ENCODE results near the gene ABLIM1. TPM values are rescaled to one million over a fixed set of nuclear protein-coding genes. Genes with fewer than 3 reads are reported as not detected.
A peak's percentile ranks its signal among the peaks of the same experiment; 100 is the strongest.

The ABLIM1 gene
- total and polyA plus RNA-seq, 2 of the 13 experiments (the other 11 are each of a cell fraction or from before 2014, with no cell fraction given) = 59.4 to 92.7 TPM

DNA sequence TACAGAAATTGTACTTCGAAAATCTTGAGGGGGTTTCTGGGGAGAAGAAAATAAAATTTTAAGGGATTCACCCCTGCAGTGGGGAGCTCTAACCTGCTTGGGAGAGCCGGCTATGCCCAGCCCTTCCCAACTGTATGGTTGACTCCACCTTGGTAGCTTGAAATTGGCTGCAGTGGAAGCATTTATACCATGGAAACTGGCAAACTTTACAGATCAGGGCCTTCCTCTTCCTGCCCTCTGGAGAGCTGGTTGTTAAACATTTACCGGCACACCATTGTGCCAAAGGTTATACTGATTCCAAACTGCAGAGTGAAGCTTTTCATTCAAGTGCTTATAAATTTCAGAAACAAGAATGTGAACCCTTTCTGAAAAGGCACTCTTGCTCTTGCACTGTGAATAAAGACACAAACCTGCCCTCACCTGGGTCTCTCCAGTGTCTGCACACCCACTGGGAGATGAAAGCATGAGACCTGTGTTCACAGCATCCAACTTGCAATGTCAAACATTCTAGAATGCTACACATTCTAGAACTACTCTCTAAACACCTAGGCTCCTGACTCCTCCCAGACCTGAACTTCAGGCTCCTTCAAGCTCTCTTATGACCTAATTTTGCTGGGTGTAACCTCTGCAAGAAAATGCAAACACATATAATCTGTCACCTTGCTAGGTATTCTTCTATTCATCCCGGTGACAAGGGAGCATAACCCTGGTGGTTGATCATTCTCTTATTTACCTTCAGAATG lies 44.7 kb downstream of the ABLIM1 start (continued):
- TF ChIP-seq TGIF2 (CRISPR knock-in tag; IDR thresholded peaks at IDR 0.05) (no peak), MIER3 (CRISPR knock-in tag; IDR thresholded peaks at IDR 0.05; ENCODE audit: borderline replicate concordance) (no peak)
- TF ChIP-seq, protein P1, sequence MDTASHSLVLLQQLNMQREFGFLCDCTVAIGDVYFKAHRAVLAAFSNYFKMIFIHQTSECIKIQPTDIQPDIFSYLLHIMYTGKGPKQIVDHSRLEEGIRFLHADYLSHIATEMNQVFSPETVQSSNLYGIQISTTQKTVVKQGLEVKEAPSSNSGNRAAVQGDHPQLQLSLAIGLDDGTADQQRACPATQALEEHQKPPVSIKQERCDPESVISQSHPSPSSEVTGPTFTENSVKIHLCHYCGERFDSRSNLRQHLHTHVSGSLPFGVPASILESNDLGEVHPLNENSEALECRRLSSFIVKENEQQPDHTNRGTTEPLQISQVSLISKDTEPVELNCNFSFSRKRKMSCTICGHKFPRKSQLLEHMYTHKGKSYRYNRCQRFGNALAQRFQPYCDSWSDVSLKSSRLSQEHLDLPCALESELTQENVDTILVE (CRISPR knock-in tag; IDR thresholded peaks at IDR 0.05) = no peak
- TF ChIP-seq, protein P2, sequence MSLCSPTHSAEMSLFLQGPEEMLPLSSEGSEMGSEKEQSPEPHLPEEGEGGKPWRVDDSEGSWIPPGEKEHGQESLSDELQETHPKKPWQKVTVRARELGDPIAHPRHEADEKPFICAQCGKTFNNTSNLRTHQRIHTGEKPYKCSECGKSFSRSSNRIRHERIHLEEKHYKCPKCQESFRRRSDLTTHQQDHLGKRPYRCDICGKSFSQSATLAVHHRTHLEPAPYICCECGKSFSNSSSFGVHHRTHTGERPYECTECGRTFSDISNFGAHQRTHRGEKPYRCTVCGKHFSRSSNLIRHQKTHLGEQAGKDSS (CRISPR knock-in tag; IDR thresholded peaks at IDR 0.05; ENCODE audit: borderline replicate concordance, low read depth) = no peak

DNA sequence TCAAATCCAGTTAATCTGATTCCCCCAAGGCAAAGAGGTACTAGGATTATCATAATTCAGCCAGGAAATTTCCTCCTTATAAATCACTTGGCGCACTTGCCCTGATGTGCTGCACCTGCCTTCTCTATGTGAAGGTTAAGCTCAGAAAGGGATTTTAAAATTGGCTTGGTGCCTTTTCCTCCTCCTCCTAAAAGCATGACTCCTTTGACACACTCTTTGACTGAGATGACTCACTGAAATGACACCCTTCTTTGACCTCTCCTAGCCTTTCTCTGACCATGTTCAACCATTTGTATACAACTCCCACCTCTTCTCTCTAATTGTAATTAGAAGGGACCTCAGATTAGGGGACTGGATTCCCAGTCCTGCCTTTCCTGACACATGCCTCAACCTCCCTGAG lies 46.5 kb downstream of the ABLIM1 start:
- FAIRE-seq = no peak
- in situ Hi-C loops (cut with HindIII; ENCODE audit: extremely low pct_ligation_motif_present, low pct_unique_long_range_greater_than_20kb) = no loop called here
- no peak overlapping the region for H3K27ac ChIP-seq (ENCODE audit: extremely low read length, insufficient read depth, low read length)

More for the DNA sequence above, 46.5 kb downstream of the ABLIM1 start:
- ChIA-PET POLR2A (no interaction called here), CTCF (ENCODE audit: low intra/inter-chr PET ratio, low total read pairs) (no interaction called here)
- Histone ChIP-seq H3K79me2 (ENCODE audit: insufficient read depth, low read length) (no peaks in the 10 kb centered on the region), H3K27me3 (ENCODE audit: control insufficient read depth in 1 of 2, insufficient read depth in 2 of 2, low read length in 2 of 2) (no peaks in the 10 kb centered on the region), H3K4me3 (replicated peaks in 1 of 3; ENCODE audit: insufficient read depth in 1 of 3, low read depth in 2 of 3, low read length in 3 of 3) (no peak overlapping the region), H4K20me1 (ENCODE audit: insufficient read depth, low read length) (no peaks in the 10 kb centered on the region), H3K4me2 (ENCODE audit: low read depth, low read length) (no peak overlapping the region), H2AFZ (ENCODE audit: low read length) (no peak overlapping the region), H3K9ac (ENCODE audit: insufficient read depth, low read depth, low read length) (no peak overlapping the region), H3K9me3 (ENCODE audit: low read length) (no peaks in the 10 kb centered on the region), H3K4me1 (ENCODE audit: insufficient read depth, low read length) (peaks cover 33% of the 10 kb centered on the region), H3K36me3 (replicated peaks in 1 of 2; ENCODE audit: control insufficient read depth in 1 of 2, insufficient read depth in 2 of 2, low read length in 2 of 2) (no peaks in the 10 kb centered on the region)
- 82% methylated on average over 1 of the region's 1 CpG for WGBS (ENCODE audit: low lambda C conversion rate)
- no peak for TF ChIP-seq RNF2 (conservative IDR thresholded peaks at IDR 0.05; ENCODE audit: low read depth)
- TF ChIP-seq RBAK (CRISPR knock-in tag; IDR thresholded peaks at IDR 0.05) = no peak
- no peak for TF ChIP-seq KLF15 (CRISPR knock-in tag; IDR thresholded peaks at IDR 0.05; ENCODE audit: borderline replicate concordance)
- TF ChIP-seq ONECUT2 (CRISPR knock-in tag; IDR thresholded peaks at IDR 0.05) = no peak
- TF ChIP-seq, protein P3, sequence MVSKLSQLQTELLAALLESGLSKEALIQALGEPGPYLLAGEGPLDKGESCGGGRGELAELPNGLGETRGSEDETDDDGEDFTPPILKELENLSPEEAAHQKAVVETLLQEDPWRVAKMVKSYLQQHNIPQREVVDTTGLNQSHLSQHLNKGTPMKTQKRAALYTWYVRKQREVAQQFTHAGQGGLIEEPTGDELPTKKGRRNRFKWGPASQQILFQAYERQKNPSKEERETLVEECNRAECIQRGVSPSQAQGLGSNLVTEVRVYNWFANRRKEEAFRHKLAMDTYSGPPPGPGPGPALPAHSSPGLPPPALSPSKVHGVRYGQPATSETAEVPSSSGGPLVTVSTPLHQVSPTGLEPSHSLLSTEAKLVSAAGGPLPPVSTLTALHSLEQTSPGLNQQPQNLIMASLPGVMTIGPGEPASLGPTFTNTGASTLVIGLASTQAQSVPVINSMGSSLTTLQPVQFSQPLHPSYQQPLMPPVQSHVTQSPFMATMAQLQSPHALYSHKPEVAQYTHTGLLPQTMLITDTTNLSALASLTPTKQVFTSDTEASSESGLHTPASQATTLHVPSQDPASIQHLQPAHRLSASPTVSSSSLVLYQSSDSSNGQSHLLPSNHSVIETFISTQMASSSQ (IDR thresholded peaks at IDR 0.05; ENCODE audit: low read depth) = no peak
- TF ChIP-seq, protein P3 (CRISPR knock-in tag; IDR thresholded peaks at IDR 0.05; ENCODE audit: borderline replicate concordance) = no peak
- no peak for TF ChIP-seq SNAPC2 (CRISPR knock-in tag; IDR thresholded peaks at IDR 0.05)
- TF ChIP-seq, protein P4, sequence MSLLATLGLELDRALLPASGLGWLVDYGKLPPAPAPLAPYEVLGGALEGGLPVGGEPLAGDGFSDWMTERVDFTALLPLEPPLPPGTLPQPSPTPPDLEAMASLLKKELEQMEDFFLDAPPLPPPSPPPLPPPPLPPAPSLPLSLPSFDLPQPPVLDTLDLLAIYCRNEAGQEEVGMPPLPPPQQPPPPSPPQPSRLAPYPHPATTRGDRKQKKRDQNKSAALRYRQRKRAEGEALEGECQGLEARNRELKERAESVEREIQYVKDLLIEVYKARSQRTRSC (CRISPR knock-in tag; IDR thresholded peaks at IDR 0.05; ENCODE audit: low read depth) = no peak
- TF ChIP-seq NR2F1 (CRISPR knock-in tag; IDR thresholded peaks at IDR 0.05) = peak in 1 of 2 experiments; percentile 31; a peak in 1 of 4 replicates
- peak; percentile 11; the same call in 1 of the 2 replicates for TF ChIP-seq FOSL2 (CRISPR knock-in tag; IDR thresholded peaks at IDR 0.05)
- intact Hi-C loops (cut with micrococcal nuclease; ENCODE audit: unreplicated experiment) = no loop called here
- no peak for ATAC-seq
- DNase-seq (ENCODE audit: low spot score) = no peak
- BruUV-seq (replicated peaks) = no TSS peak

Measured in HepG2 (cell line).